MCF 10A (cell line): ENCODE results near the gene BCAS3. TPM values are rescaled to one million over a fixed set of nuclear protein-coding genes. Genes with fewer than 3 reads are reported as not detected.
"Not testable (repeated sequence)": the region's sequence is repeated elsewhere in the genome, so short reads cannot be mapped to it uniquely, and the experiment has no call there.

ENCODE experiments used
- BruUV-seq: library from RNA; stranded (reverse); fragments of 400-500 nt; replicated peaks from 2 replicates; lab custom pipeline; 2021; lab: Mats Ljungman, UMichigan
- CTCF ChIA-PET: fragments of 300-600 bp; sonication (Branson Sonifier 250); formaldehyde crosslinking; extraction: SDS; loops from one replicate; lab custom pipeline; 2021; ENCODE audit warnings: antibody characterized with exemption, inconsistent platforms; lab: Yijun Ruan, JAX
- POLR2A ChIA-PET: fragments of 300-600, 350-650 bp; sonication (Branson Sonifier 250); formaldehyde crosslinking; extraction: SDS; loops from one replicate; lab custom pipeline; 2020; ENCODE audit warnings: antibody characterized with exemption, inconsistent platforms; lab: Yijun Ruan, JAX
- DNase-seq: peaks from one replicate; pipeline ENCODE4 v3.0.0-alpha.2; 2018; ENCODE audit not compliant: unreplicated experiment
- H3K27ac Mint-ChIP-seq: one replicate; pipeline ENCODE4 v1.8.0; 2022; ENCODE audit warnings: mild to moderate bottlenecking, low read depth, mixed read lengths; ENCODE audit not compliant: unreplicated experiment
- H3K27me3 Mint-ChIP-seq: one replicate; pipeline ENCODE4 v1.8.0; 2022; ENCODE audit warnings: mixed read lengths; ENCODE audit not compliant: insufficient read depth, unreplicated experiment
- H3K36me3 Mint-ChIP-seq: one replicate; pipeline ENCODE4 v1.8.0; 2022; ENCODE audit warnings: mild to moderate bottlenecking, moderate library complexity, mixed read lengths; ENCODE audit not compliant: insufficient read depth, unreplicated experiment
- H3K4me1 Mint-ChIP-seq: one replicate; pipeline ENCODE4 v1.8.0; 2022; ENCODE audit warnings: mixed read lengths; ENCODE audit not compliant: insufficient read depth, unreplicated experiment
- H3K4me3 Mint-ChIP-seq: one replicate; pipeline ENCODE4 v1.8.0; 2022; ENCODE audit warnings: mild to moderate bottlenecking, moderate library complexity, mixed read lengths; ENCODE audit not compliant: unreplicated experiment
- H3K9me3 Mint-ChIP-seq: one replicate; pipeline ENCODE4 v1.8.0; 2022; ENCODE audit warnings: mixed read lengths; ENCODE audit not compliant: unreplicated experiment
- CTCF ChIP-seq: fragments of 200-600 bp; IDR thresholded peaks from one replicate; pipeline ENCODE4 v1.8.0; 2022; ENCODE audit warnings: antibody characterized with exemption, mild to moderate bottlenecking; ENCODE audit not compliant: unreplicated experiment
- intact Hi-C: fragments of 100-400 bp; cut with micrococcal nuclease; formaldehyde crosslinking; loops from 2 replicates; pipeline ENCODE4 v1.14.1; 2022
- total RNA-seq: library from RNA; stranded (reverse); gene quantifications from 2 replicates; pipeline ENCODE4 v1.2.3, GENCODE V29; 2022

The BCAS3 gene
- total RNA-seq, 1 experiment from 2014 or later, result 14.6 TPM

GRCh38 chr17:60757437-60757836 lies 79.8 kb downstream of the BCAS3 start:
- BruUV-seq, result no TSS peak
- no peak overlapping the region for H3K4me3 Mint-ChIP-seq
- intact Hi-C loops, result no loop called here
- DNase-seq, result no peak
- H3K27ac Mint-ChIP-seq, result no peak overlapping the region
- no peaks in the 10 kb centered on the region for H3K4me1 Mint-ChIP-seq
- no peaks in the 10 kb centered on the region for H3K27me3 Mint-ChIP-seq
- CTCF ChIA-PET, result no interaction called here
- no peaks in the 10 kb centered on the region for H3K36me3 Mint-ChIP-seq
- H3K9me3 Mint-ChIP-seq, result no peaks in the 10 kb centered on the region
- POLR2A ChIA-PET, result no interaction called here
- no peak for TF ChIP-seq CTCF

- Mint-ChIP-seq H3K27ac (no peak overlapping the region), H3K4me3 (no peak overlapping the region), H3K4me1 (no peaks in the 10 kb centered on the region), H3K27me3 (no peaks in the 10 kb centered on the region), H3K36me3 (no peaks in the 10 kb centered on the region), H3K9me3 (no peaks in the 10 kb centered on the region)
- intact Hi-C loops, result no loop called here
- BruUV-seq, result no TSS peak
- CTCF ChIA-PET, result interaction anchor here (0.6 kb wide), 1 partner anchor 131 kb away, joined by 3 read pairs; no protein-coding TSS in a partner anchor
- TF ChIP-seq CTCF, result no peak
- no peak for DNase-seq
- POLR2A ChIA-PET, result no interaction called here
Measured at GRCh38 chr17:60759756-60760155, 82.1 kb downstream of the BCAS3 start.

GRCh38 chr17:60761301-60761700 lies 83.7 kb downstream of the BCAS3 start:
- H3K27ac Mint-ChIP-seq, H3K9me3 Mint-ChIP-seq, H3K27me3 Mint-ChIP-seq, DNase-seq, H3K36me3 Mint-ChIP-seq, BruUV-seq, H3K4me3 Mint-ChIP-seq, H3K4me1 Mint-ChIP-seq, intact Hi-C loops: not testable (repeated sequence)
- POLR2A ChIA-PET, result interaction anchor here (0.7 kb wide), 1 partner anchor 245 kb away, joined by 4 read pairs; no protein-coding TSS in a partner anchor
- CTCF ChIA-PET, result interaction anchor here (0.7 kb wide), 1 partner anchor 33 kb away, joined by 4 read pairs; no protein-coding TSS in a partner anchor

GRCh38 chr17:60766778-60767190 lies 89.1 kb downstream of the BCAS3 start:
- H3K9me3 Mint-ChIP-seq, result no peaks in the 10 kb centered on the region
- H3K4me3 Mint-ChIP-seq, result no peak overlapping the region
- ChIA-PET POLR2A (no interaction called here), CTCF (no interaction called here)
- no peaks in the 10 kb centered on the region for H3K36me3 Mint-ChIP-seq
- no peak for DNase-seq
- H3K27ac Mint-ChIP-seq, result no peak overlapping the region
- intact Hi-C loops, result no loop called here
- no TSS peak for BruUV-seq
- no peak for TF ChIP-seq CTCF
- H3K4me1 Mint-ChIP-seq, result no peaks in the 10 kb centered on the region
- H3K27me3 Mint-ChIP-seq, result no peaks in the 10 kb centered on the region
